ENCODE measurements around the gene FNDC1.

The FNDC1 gene

GRCh38 chr6:159174263-159174969, 5.2 kb downstream of the FNDC1 start:
- H3K4me1 Mint-ChIP-seq, result peaks cover 23% of the 10 kb centered on the region
- no peak overlapping the region for H3K27ac Mint-ChIP-seq
- no peaks in the 10 kb centered on the region for H3K36me3 Mint-ChIP-seq
- ATAC-seq, result peak; percentile 80
- no peaks in the 10 kb centered on the region for H3K9me3 Mint-ChIP-seq
- H3K4me3 Mint-ChIP-seq, result peak overlapping the region; percentile 24
- H3K27me3 Mint-ChIP-seq, result peaks cover 58% of the 10 kb centered on the region

GRCh38 chr6:159176913-159177312, 7.7 kb downstream of the FNDC1 start:
- Mint-ChIP-seq H3K4me1 (peaks cover 13% of the 10 kb centered on the region), H3K36me3 (no peaks in the 10 kb centered on the region), H3K27ac (no peak overlapping the region), H3K27me3 (peaks cover 40% of the 10 kb centered on the region), H3K4me3 (no peak overlapping the region), H3K9me3 (no peaks in the 10 kb centered on the region)
- no peak for ATAC-seq

- Mint-ChIP-seq H3K36me3 (no peaks in the 10 kb centered on the region), H3K4me3 (no peak overlapping the region), H3K4me1 (peaks cover 15% of the 10 kb centered on the region), H3K27me3 (peaks cover 36% of the 10 kb centered on the region), H3K27ac (no peak overlapping the region), H3K9me3 (no peaks in the 10 kb centered on the region)
- ATAC-seq, result no peak
Observed at GRCh38 chr6:159178847-159179246, 9.6 kb downstream of the FNDC1 start.

GRCh38 chr6:159180001-159180400, 10.8 kb downstream of the FNDC1 start:
- Mint-ChIP-seq H3K4me3 (no peak overlapping the region), H3K27me3 (peaks cover 27% of the 10 kb centered on the region)
- no peak for ATAC-seq

GRCh38 chr6:159181914-159182313, 12.7 kb downstream of the FNDC1 start:
- Mint-ChIP-seq H3K4me3 (no peak overlapping the region), H3K4me1 (peaks cover 7% of the 10 kb centered on the region), H3K27ac (no peak overlapping the region), H3K36me3 (no peaks in the 10 kb centered on the region), H3K9me3 (peaks cover 6% of the 10 kb centered on the region), H3K27me3 (peaks cover 27% of the 10 kb centered on the region)
- no peak for ATAC-seq

More at GRCh38 chr6:159180001-159180400, 10.8 kb downstream of the FNDC1 start:
- Mint-ChIP-seq H3K27ac (no peak overlapping the region), H3K9me3 (no peaks in the 10 kb centered on the region), H3K36me3 (no peaks in the 10 kb centered on the region), H3K4me1 (peaks cover 7% of the 10 kb centered on the region)

- Mint-ChIP-seq H3K9me3 (peaks cover 6% of the 10 kb centered on the region), H3K4me1 (peaks cover 7% of the 10 kb centered on the region), H3K4me3 (no peak overlapping the region), H3K27me3 (peaks cover 15% of the 10 kb centered on the region), H3K27ac (no peak overlapping the region), H3K36me3 (no peaks in the 10 kb centered on the region)
- no peak for ATAC-seq
Observed at GRCh38 chr6:159184559-159184958, 15.4 kb downstream of the FNDC1 start.

GRCh38 chr6:159190460-159190859, 21.3 kb downstream of the FNDC1 start:
- H3K27ac Mint-ChIP-seq, result no peak overlapping the region
- H3K4me1 Mint-ChIP-seq, result peaks cover 34% of the 10 kb centered on the region
- no peaks in the 10 kb centered on the region for H3K27me3 Mint-ChIP-seq
- H3K4me3 Mint-ChIP-seq, result no peak overlapping the region
- no peak for ATAC-seq
- peaks cover 6% of the 10 kb centered on the region for H3K9me3 Mint-ChIP-seq
- no peaks in the 10 kb centered on the region for H3K36me3 Mint-ChIP-seq

GRCh38 chr6:159193923-159194322, 24.7 kb downstream of the FNDC1 start:
- no peak overlapping the region for H3K4me3 Mint-ChIP-seq
- peak overlapping the region; percentile 7 for H3K27ac Mint-ChIP-seq
- no peaks in the 10 kb centered on the region for H3K36me3 Mint-ChIP-seq
- no peaks in the 10 kb centered on the region for H3K9me3 Mint-ChIP-seq
- H3K4me1 Mint-ChIP-seq, result peaks cover 41% of the 10 kb centered on the region
- ATAC-seq, result no peak
- no peaks in the 10 kb centered on the region for H3K27me3 Mint-ChIP-seq

GRCh38 chr6:159194421-159194820, 25.2 kb downstream of the FNDC1 start:
- peaks cover 41% of the 10 kb centered on the region for H3K4me1 Mint-ChIP-seq
- no peaks in the 10 kb centered on the region for H3K36me3 Mint-ChIP-seq

GRCh38 chr6:159196430-159196975, 27.3 kb downstream of the FNDC1 start:
- H3K36me3 Mint-ChIP-seq, result no peaks in the 10 kb centered on the region
- H3K9me3 Mint-ChIP-seq, result no peaks in the 10 kb centered on the region
- H3K27me3 Mint-ChIP-seq, result no peaks in the 10 kb centered on the region
- ATAC-seq, result no peak
- H3K27ac Mint-ChIP-seq, result no peak overlapping the region
- H3K4me3 Mint-ChIP-seq, result no peak overlapping the region
- peaks cover 27% of the 10 kb centered on the region for H3K4me1 Mint-ChIP-seq

More at GRCh38 chr6:159194421-159194820, 25.2 kb downstream of the FNDC1 start:
- H3K4me3 Mint-ChIP-seq, result no peak overlapping the region
- ATAC-seq, result no peak
- H3K27ac Mint-ChIP-seq, result peak overlapping the region; percentile 7
- H3K9me3 Mint-ChIP-seq, result no peaks in the 10 kb centered on the region
- H3K27me3 Mint-ChIP-seq, result no peaks in the 10 kb centered on the region

GRCh38 chr6:159197251-159197650, 28.1 kb downstream of the FNDC1 start:
- no peaks in the 10 kb centered on the region for H3K27me3 Mint-ChIP-seq
- ATAC-seq, result no peak

GRCh38 chr6:159201336-159201735, 32.1 kb downstream of the FNDC1 start:
- Mint-ChIP-seq H3K4me3 (no peak overlapping the region), H3K4me1 (peaks cover 4% of the 10 kb centered on the region), H3K27me3 (peaks cover 17% of the 10 kb centered on the region), H3K9me3 (no peaks in the 10 kb centered on the region), H3K27ac (no peak overlapping the region), H3K36me3 (no peaks in the 10 kb centered on the region)
- no peak for ATAC-seq

More at GRCh38 chr6:159197251-159197650, 28.1 kb downstream of the FNDC1 start:
- no peak overlapping the region for H3K27ac Mint-ChIP-seq
- no peaks in the 10 kb centered on the region for H3K36me3 Mint-ChIP-seq
- no peak overlapping the region for H3K4me3 Mint-ChIP-seq
- peaks cover 27% of the 10 kb centered on the region for H3K4me1 Mint-ChIP-seq
- H3K9me3 Mint-ChIP-seq, result no peaks in the 10 kb centered on the region

GRCh38 chr6:159203304-159204005, 34.3 kb downstream of the FNDC1 start:
- no peaks in the 10 kb centered on the region for H3K9me3 Mint-ChIP-seq
- no peak overlapping the region for H3K27ac Mint-ChIP-seq
- H3K4me1 Mint-ChIP-seq, result no peaks in the 10 kb centered on the region
- no peaks in the 10 kb centered on the region for H3K36me3 Mint-ChIP-seq
- peaks cover 29% of the 10 kb centered on the region for H3K27me3 Mint-ChIP-seq
- ATAC-seq, result no peak
- H3K4me3 Mint-ChIP-seq, result no peak overlapping the region

- H3K27me3 Mint-ChIP-seq, result peaks cover 29% of the 10 kb centered on the region
- no peak for ATAC-seq
- no peak overlapping the region for H3K4me3 Mint-ChIP-seq
- H3K4me1 Mint-ChIP-seq, result no peaks in the 10 kb centered on the region
- no peaks in the 10 kb centered on the region for H3K9me3 Mint-ChIP-seq
- H3K36me3 Mint-ChIP-seq, result no peaks in the 10 kb centered on the region
- H3K27ac Mint-ChIP-seq, result no peak overlapping the region
Observed at GRCh38 chr6:159204605-159205004, 35.4 kb downstream of the FNDC1 start.

- Mint-ChIP-seq H3K4me1 (peaks cover 12% of the 10 kb centered on the region), H3K27me3 (peaks cover 20% of the 10 kb centered on the region), H3K9me3 (no peaks in the 10 kb centered on the region), H3K36me3 (no peaks in the 10 kb centered on the region), H3K4me3 (no peak overlapping the region), H3K27ac (no peak overlapping the region)
- ATAC-seq, result no peak
Observed at GRCh38 chr6:159212028-159212427, 42.8 kb downstream of the FNDC1 start.
